Measurements from ENCODE around the gene C4orf50. TPM values are rescaled to one million over a fixed set of nuclear protein-coding genes. Genes with fewer than 3 reads are reported as not detected.

Gene C4orf50
- total RNA-seq, 1 donor from 2014 or later: 1.4 TPM

DNA sequence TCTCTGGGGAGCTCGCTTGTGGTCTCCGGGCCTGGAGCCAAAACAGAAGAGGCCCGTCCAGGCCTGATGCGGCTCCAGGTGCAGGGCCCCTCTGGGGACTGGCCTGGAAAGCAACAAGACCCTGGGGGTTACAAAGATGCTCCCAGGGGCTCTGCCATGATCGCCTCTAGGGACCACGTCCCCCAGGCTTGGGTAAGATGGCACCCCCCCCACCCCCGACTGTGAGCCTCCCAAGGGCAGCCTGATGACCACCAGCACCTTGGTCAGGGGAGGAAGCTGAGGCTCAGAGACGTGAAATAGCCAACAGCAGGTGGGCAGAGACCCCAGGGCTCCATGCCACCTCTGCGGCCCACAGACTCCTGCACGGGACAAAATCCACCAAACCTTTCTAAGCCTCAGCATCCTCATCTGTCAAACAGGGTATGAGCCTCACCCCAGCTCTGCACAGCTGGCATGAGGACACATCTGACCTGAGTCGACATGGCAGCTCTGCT, 25.4 kb downstream of the C4orf50 start:
- no peak for DNase-seq (ENCODE audit: low spot score)

GRCh38 chr4:5992171-5992827, 25.9 kb downstream of the C4orf50 start:
- no peak for DNase-seq (ENCODE audit: low spot score)

DNA sequence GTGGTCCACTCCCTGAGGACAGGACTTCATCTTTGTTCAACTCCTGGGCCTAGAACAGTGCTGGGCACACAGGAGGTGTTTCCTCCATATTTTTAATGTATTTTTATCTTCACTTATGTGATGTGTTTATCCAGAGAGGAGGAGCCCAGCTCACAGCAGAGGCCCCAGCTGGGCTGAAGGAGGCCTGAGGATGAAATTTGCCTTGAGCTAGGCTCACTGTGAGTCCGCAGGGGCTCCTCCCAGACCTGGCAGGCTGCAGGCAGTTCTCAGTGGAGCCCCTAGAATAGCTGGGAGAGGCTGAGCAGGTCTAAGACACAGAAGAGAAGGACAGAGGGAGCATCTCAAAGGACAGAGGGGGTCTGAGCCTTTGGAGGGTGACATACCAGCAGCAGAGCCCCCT, 26.8 kb downstream of the C4orf50 start:
- peak; percentile 13 for DNase-seq (ENCODE audit: low spot score)

GRCh38 chr4:5990446-5991160, 27.6 kb downstream of the C4orf50 start:
- DNase-seq (ENCODE audit: low spot score): no peak

DNA sequence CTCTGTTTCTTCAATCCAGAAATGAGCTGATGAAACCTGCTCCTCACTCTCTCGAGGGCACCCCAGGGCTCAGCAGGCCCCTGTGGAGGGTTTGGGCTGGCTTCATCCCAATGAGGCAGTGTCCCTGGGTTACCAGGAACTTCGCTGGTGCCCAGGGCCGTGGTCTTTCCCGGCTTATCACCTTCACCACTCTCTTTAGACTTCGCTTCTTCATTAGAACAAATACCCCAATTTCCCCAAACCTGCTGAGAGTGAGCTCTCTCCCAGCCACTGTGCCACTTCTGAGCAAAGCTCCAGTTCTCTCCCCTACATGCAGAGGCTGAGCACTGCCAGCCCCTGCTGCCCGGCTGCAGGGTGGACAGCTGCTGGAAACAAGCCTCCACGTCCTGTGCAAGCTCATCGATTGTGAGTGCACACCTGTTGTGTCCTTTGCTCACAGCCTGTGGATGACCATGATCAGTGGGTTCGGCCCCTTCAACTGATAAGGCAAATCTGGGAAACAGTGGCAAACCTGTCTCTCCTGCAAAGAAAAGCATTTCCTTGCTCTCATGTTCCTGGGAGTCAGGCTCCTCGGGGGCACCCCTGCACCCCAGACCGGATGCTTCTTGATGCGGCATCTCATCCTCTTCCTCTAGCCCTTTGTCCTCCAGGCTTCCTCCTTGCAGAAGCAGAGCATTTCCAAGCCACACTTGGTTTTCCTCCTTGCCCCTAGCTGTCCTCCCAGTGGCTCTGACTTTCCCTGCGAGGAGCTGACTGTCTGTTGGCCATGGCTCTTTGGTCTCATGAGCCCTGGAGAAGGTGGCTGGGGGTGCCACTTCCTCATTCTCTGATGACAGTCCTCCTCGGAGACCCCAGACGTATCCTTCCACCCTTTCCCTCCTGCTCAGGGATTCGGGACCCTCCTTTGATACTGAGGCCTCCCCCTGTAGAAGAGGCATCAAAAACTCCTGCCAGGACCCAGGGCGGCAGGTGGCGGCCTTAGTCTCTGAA, 28.7 kb downstream of the C4orf50 start:
- no peak for DNase-seq (ENCODE audit: low spot score)

DNA sequence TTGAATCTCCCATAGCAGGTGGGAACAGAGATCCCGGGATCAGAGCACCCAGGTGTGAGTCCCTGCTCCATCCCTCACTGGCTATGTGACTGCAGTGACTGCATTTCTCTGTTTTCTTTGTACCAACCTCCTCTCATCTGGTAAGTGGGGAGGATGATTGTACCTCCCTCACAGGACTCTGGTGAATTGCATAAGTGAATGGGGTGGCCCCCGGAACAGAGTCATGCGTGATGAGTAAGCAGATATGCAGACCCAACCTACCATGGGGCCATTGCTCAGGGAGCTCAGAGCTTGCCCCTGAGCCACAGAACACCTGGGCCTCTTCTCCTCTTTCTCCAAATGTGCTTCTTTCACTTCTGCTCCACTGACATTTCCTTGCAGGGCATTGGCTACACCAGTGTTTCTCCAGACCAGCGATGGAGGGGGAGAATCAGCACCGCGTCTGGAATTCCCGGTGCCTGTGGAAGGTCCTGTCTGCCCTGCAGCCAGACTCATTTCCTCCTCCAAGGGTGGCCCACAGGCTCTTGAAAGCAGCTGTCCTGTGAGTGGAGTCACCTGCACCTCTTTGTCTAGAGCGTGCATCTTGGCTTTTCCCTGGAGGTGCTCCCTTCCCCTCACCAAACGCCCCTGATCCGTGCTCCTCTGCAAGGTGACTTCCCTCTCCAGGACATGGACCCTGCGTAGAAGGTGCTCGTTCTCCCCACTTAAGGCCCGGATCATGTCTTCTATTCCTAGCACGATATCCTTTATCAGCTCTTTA, 30.0 kb downstream of the C4orf50 start:
- no peak for DNase-seq (ENCODE audit: low spot score)

GRCh38 chr4:5984843-5985242, 33.4 kb downstream of the C4orf50 start:
- no peak for DNase-seq (ENCODE audit: low spot score)

GRCh38 chr4:5982156-5982973, 35.9 kb downstream of the C4orf50 start:
- no peak for DNase-seq (ENCODE audit: low spot score)

DNA sequence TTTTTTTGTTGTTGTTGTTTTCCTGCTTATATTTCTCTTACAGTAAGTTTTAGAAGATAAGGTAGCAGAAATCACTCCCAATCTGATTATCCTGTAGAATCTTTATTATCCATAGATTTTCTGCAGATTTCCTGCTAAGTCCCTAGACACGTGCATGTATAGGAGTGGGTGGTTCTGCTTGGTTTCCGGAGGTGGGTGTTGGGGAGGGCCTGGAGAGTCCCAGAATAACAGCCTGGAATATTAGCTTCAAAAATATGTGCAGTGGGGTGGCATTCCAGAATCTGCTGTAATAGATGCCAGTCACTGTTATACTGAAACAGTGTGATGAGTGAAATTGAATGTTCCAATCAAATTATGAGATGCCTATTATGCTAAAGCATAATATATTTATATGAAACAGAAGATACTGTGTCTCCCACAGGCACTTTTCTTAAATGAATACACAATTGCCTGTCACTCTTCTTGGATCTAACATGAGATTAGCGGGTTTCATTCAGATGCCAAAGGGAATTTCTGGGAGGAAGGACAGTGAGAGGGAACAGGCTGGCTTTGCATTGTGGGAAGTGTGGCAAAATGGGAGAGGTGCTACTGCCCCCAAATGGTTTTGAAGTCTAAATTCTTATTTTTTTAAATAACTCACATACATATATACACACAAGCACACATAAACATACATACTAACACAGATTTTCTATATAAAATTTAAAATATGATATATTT, 37.6 kb downstream of the C4orf50 start:
- peak; percentile 23 for DNase-seq (ENCODE audit: low spot score)

GRCh38 chr4:5979981-5980380, 38.2 kb downstream of the C4orf50 start:
- no peak for DNase-seq (ENCODE audit: low spot score)

- DNase-seq (ENCODE audit: low spot score): no peak
Observed at GRCh38 chr4:5976921-5977320, 41.3 kb downstream of the C4orf50 start.

DNA sequence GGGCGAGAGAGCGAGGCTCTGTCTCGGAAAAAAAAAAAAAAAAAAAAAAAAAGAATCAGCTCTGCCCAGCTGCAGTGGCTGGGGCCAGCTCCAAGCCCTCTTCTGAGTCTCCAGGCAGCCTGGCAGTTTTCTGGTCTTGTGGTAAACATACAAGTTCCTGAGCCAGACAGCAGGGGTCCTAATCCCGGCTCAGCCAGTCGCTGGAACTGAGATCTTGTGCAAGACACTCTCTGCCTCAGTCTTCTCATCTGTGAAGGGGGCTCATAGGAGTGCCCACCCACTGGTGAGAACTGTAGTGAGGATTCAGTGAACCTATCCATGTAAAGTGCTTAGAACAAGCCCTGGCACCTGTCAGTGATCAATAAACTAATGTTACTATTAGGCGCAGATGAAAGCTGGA, 41.8 kb downstream of the C4orf50 start:
- no peak for DNase-seq (ENCODE audit: low spot score)

DNA sequence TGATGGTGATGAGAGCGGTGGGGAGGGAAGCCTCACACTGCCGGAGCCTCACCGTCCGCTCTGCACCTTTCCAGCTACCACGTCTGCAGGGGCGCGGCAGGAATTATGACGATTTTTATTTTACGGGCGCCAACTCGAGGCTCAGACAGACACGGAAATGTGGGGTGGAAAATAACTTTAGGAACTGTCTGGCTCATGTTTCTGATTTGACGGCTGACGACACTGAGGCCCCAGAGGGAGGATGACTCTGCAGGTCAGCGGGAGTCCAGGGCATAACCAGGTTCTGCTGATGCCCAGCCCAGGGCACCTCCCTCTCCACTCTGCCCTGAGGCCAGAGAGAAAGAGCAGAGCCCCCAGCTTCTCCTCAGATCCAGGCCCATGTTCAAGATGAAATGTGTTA, 43.9 kb downstream of the C4orf50 start:
- peak; percentile 14 for DNase-seq (ENCODE audit: low spot score)

GRCh38 chr4:5973486-5974220, 44.6 kb downstream of the C4orf50 start:
- no peak for DNase-seq (ENCODE audit: low spot score)

- no peak for DNase-seq (ENCODE audit: low spot score)
Observed at GRCh38 chr4:5973033-5973432, 45.2 kb downstream of the C4orf50 start.

GRCh38 chr4:5972571-5972970, 45.7 kb downstream of the C4orf50 start:
- DNase-seq (ENCODE audit: low spot score): no peak

DNA sequence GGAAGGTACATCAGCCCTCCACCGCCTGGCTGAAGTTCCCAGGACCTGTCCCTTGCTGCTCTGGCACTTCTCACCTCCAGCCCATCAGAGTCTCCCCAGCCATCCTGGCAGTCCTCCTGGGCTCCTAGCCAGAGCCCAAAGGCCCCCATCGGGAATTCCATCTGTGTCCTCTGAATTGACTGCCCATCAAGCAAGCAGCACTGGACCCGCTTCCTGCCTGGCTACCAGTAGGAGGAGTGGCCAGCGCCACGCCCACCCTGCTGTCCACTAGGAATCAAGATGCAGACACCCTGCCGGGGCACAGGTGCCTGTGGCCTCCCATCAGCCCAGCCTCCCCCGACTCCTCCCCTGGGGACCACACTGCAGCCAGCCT, 47.2 kb downstream of the C4orf50 start:
- no peak for DNase-seq (ENCODE audit: low spot score)

DNA sequence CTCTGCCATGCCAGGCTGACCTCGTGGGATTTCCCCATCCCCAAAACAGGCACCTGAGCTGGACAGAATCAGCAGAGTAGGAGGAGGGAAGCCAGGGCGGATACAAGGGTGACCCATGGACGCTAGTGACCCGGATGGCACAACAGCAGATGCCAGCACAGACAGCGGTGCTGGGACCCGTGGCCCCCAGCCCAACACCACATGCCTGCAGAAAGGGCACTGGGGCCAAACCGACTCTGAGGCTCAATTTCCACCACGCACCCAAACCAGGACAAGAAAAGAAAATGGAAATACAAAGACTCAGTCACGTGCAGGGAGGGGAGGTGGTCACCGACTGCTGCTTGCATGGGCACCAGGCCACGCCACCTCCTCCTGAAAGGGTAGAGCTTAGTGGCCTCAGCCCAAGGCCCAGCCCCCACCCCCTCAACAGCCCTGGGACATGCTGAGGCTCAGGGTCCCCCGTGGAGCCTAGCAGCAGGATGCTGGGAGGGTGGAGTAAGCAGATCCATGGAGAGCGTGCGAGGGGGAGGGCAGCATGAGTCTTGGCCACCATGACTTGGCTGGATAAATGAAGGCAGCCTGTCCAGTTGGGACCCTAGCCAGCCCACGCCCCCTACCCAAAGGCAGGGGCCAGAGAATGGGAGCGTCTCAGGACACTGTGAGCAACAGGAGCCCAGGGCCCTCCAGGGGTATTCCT, 47.7 kb downstream of the C4orf50 start:
- no peak for DNase-seq (ENCODE audit: low spot score)
